ENCODE results near the gene ABLIM3. TPM values are rescaled to one million over a fixed set of nuclear protein-coding genes. Genes with fewer than 3 reads are reported as not detected.
A peak's percentile ranks its signal among the peaks of the same experiment; 100 is the strongest.

ABLIM3 gene
- total RNA-seq, 1 donor: 24.9 TPM

- H3K4me3 ChIP-seq (ENCODE audit: low read depth, low read length): no peak overlapping the region
- TF ChIP-seq CTCF (IDR thresholded peaks at IDR 0.05; ENCODE audit: insufficient read depth, low read length): no peak
- DNase-seq (ENCODE audit: low read depth): no peak
These were observed 20.6 kb downstream of the ABLIM3 start for GRCh38 chr5:149161850-149162249.

- DNase-seq (ENCODE audit: low read depth): no peak
- no peak for TF ChIP-seq CTCF (IDR thresholded peaks at IDR 0.05; ENCODE audit: insufficient read depth, low read length)
- H3K4me3 ChIP-seq (ENCODE audit: low read depth, low read length): no peak overlapping the region
These were observed 21.2 kb downstream of the ABLIM3 start for GRCh38 chr5:149162401-149163084.

GRCh38 chr5:149164731-149165130, 23.4 kb downstream of the ABLIM3 start:
- TF ChIP-seq CTCF (IDR thresholded peaks at IDR 0.05; ENCODE audit: insufficient read depth, low read length): no peak
- DNase-seq (ENCODE audit: low read depth): no peak
- no peak overlapping the region for H3K4me3 ChIP-seq (ENCODE audit: low read depth, low read length)

- DNase-seq (ENCODE audit: low read depth): peak; percentile 75
- no peak for TF ChIP-seq CTCF (IDR thresholded peaks at IDR 0.05; ENCODE audit: insufficient read depth, low read length)
These were observed 24.8 kb downstream of the ABLIM3 start for GRCh38 chr5:149166128-149166527.

GRCh38 chr5:149166591-149167100, 25.4 kb downstream of the ABLIM3 start:
- TF ChIP-seq CTCF (IDR thresholded peaks at IDR 0.05; ENCODE audit: insufficient read depth, low read length): no peak
- DNase-seq (ENCODE audit: low read depth): peak; percentile 61
- no peak overlapping the region for H3K4me3 ChIP-seq (ENCODE audit: low read depth, low read length)

More at GRCh38 chr5:149166128-149166527, 24.8 kb downstream of the ABLIM3 start:
- no peak overlapping the region for H3K4me3 ChIP-seq (ENCODE audit: low read depth, low read length)

GRCh38 chr5:149168276-149168906, 27.1 kb downstream of the ABLIM3 start:
- no peak for TF ChIP-seq CTCF (IDR thresholded peaks at IDR 0.05; ENCODE audit: insufficient read depth, low read length)
- DNase-seq (ENCODE audit: low read depth): no peak
- H3K4me3 ChIP-seq (ENCODE audit: low read depth, low read length): no peak overlapping the region
